ENCODE data around the gene SLC44A1.

SLC44A1 gene

GRCh38 chr9:105436783-105437182, 192.3 kb downstream of the SLC44A1 start:
- no CpG with 5 or more reads among the region's 4 CpGs for WGBS (ENCODE audit: extremely low coverage, insufficient coverage, insufficient read length)
- no peak overlapping the region for H3K18ac ChIP-seq (ENCODE audit: low read length)
- no peaks in the 10 kb centered on the region for H3K79me2 ChIP-seq (ENCODE audit: control insufficient read depth, insufficient read depth, low read length, poor library complexity)
- no peaks in the 10 kb centered on the region for H3K36me3 ChIP-seq (ENCODE audit: control insufficient read depth in 1 of 2, insufficient read depth in 2 of 2, low read length in 2 of 2)
- no peak for DNase-seq
- H3K4me1 ChIP-seq (ENCODE audit: control insufficient read depth in 1 of 2, insufficient read depth in 2 of 2, low read length in 2 of 2): no peaks in the 10 kb centered on the region
- no peak overlapping the region for H2BK5ac ChIP-seq (ENCODE audit: low read depth, low read length, poor library complexity)
- H2AK5ac ChIP-seq (ENCODE audit: low read length): no peak overlapping the region
- no peak overlapping the region for H3K14ac ChIP-seq (ENCODE audit: low read length)
- no peaks in the 10 kb centered on the region for H3K9me3 ChIP-seq (ENCODE audit: insufficient read depth, low read depth, low read length)
- no peaks in the 10 kb centered on the region for H3K79me1 ChIP-seq (ENCODE audit: low read length)
- no peak overlapping the region for H4K12ac ChIP-seq (ENCODE audit: low read depth, low read length)
- H3K27ac ChIP-seq (ENCODE audit: low read depth, low read length): no peak overlapping the region
- no peak overlapping the region for H2BK12ac ChIP-seq (ENCODE audit: low read length)
- no peak overlapping the region for H3K9ac ChIP-seq (ENCODE audit: low read length)
- H4K8ac ChIP-seq (ENCODE audit: low read depth, low read length): no peak overlapping the region
- no peak overlapping the region for H3K4ac ChIP-seq (ENCODE audit: low read depth, low read length)
- no peak overlapping the region for H3K4me3 ChIP-seq (ENCODE audit: low read depth, low read length)
- no peaks in the 10 kb centered on the region for H3K27me3 ChIP-seq (ENCODE audit: insufficient read depth, low read length)
- H4K91ac ChIP-seq (ENCODE audit: low read depth, low read length): no peak overlapping the region
- no peak overlapping the region for H2BK120ac ChIP-seq (ENCODE audit: insufficient read depth, low read length, poor library complexity)
- H3K23ac ChIP-seq (ENCODE audit: low read length): no peak overlapping the region
- H3K4me2 ChIP-seq (ENCODE audit: low read length): no peak overlapping the region
- no peak overlapping the region for H2AFZ ChIP-seq (ENCODE audit: insufficient read depth, low read length, poor library complexity)

- Histone ChIP-seq H3K79me1 (ENCODE audit: low read length) (no peaks in the 10 kb centered on the region), H3K9me3 (ENCODE audit: insufficient read depth, low read depth, low read length) (no peaks in the 10 kb centered on the region), H4K91ac (ENCODE audit: low read depth, low read length) (no peak overlapping the region), H3K23ac (ENCODE audit: low read length) (no peak overlapping the region), H3K27ac (ENCODE audit: low read depth, low read length) (no peak overlapping the region), H3K4me2 (ENCODE audit: low read length) (no peak overlapping the region), H3K36me3 (ENCODE audit: control insufficient read depth in 1 of 2, insufficient read depth in 2 of 2, low read length in 2 of 2) (no peaks in the 10 kb centered on the region), H4K12ac (ENCODE audit: low read depth, low read length) (no peak overlapping the region), H3K4ac (ENCODE audit: low read depth, low read length) (no peak overlapping the region), H2AFZ (ENCODE audit: insufficient read depth, low read length, poor library complexity) (no peak overlapping the region), H3K18ac (ENCODE audit: low read length) (no peak overlapping the region), H4K8ac (ENCODE audit: low read depth, low read length) (no peak overlapping the region), H3K4me1 (ENCODE audit: control insufficient read depth in 1 of 2, insufficient read depth in 2 of 2, low read length in 2 of 2) (no peaks in the 10 kb centered on the region), H3K27me3 (ENCODE audit: insufficient read depth, low read length) (no peaks in the 10 kb centered on the region), H3K4me3 (ENCODE audit: low read depth, low read length) (no peak overlapping the region), H2BK5ac (ENCODE audit: low read depth, low read length, poor library complexity) (no peak overlapping the region), H3K14ac (ENCODE audit: low read length) (no peak overlapping the region), H2BK12ac (ENCODE audit: low read length) (no peak overlapping the region), H3K79me2 (ENCODE audit: control insufficient read depth, insufficient read depth, low read length, poor library complexity) (no peaks in the 10 kb centered on the region), H2BK120ac (ENCODE audit: insufficient read depth, low read length, poor library complexity) (no peak overlapping the region), H3K9ac (ENCODE audit: low read length) (no peak overlapping the region), H2AK5ac (ENCODE audit: low read length) (no peak overlapping the region)
- no CpG with 5 or more reads among the region's 1 CpG for WGBS (ENCODE audit: extremely low coverage, insufficient coverage, insufficient read length)
- DNase-seq: no peak
Measured at GRCh38 chr9:105437704-105438103, 193.3 kb downstream of the SLC44A1 start.

DNA sequence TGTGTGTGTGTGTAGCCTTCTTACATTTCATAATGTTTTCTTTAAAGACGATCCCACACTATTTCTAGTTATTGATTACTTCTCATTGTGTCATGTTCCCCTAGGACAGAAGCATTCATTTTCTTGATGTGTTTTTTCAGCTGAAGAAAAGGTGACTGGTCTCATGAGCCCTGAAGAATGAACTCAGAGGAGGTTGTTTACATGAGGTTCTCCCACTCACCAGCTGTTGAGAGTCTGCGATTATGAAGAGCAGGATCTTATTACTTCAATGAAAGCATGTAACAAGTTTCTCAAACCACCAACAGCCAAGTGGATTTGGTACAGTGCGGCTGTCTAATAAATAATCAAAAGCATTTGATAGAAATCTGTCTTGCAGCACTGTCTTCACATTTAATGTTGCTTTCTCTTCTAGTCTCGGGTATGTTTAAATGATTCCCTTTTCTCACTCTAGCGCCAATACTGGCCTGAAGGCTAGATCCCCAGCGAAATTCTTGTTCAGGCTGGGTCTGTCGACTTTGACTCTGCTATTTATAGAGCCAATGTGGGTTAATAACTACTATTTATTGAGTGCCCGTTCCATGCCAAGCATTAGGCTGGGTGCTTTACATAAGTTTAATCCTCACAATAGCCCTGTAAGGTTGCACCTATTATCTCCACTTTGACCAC, 193.8 kb downstream of the SLC44A1 start:
- Histone ChIP-seq H2BK5ac (ENCODE audit: low read depth, low read length, poor library complexity) (no peak overlapping the region), H3K14ac (ENCODE audit: low read length) (no peak overlapping the region), H3K79me1 (ENCODE audit: low read length) (no peaks in the 10 kb centered on the region), H3K23ac (ENCODE audit: low read length) (no peak overlapping the region), H4K91ac (ENCODE audit: low read depth, low read length) (no peak overlapping the region), H3K4me3 (ENCODE audit: low read depth, low read length) (no peak overlapping the region), H3K4ac (ENCODE audit: low read depth, low read length) (no peak overlapping the region), H3K4me2 (ENCODE audit: low read length) (no peak overlapping the region), H3K27me3 (ENCODE audit: insufficient read depth, low read length) (no peaks in the 10 kb centered on the region), H3K36me3 (ENCODE audit: control insufficient read depth in 1 of 2, insufficient read depth in 2 of 2, low read length in 2 of 2) (no peaks in the 10 kb centered on the region), H2BK120ac (ENCODE audit: insufficient read depth, low read length, poor library complexity) (no peak overlapping the region), H3K9ac (ENCODE audit: low read length) (no peak overlapping the region), H4K12ac (ENCODE audit: low read depth, low read length) (no peak overlapping the region), H3K79me2 (ENCODE audit: control insufficient read depth, insufficient read depth, low read length, poor library complexity) (no peaks in the 10 kb centered on the region), H3K9me3 (ENCODE audit: insufficient read depth, low read depth, low read length) (no peaks in the 10 kb centered on the region), H2AK5ac (ENCODE audit: low read length) (no peak overlapping the region), H3K18ac (ENCODE audit: low read length) (no peak overlapping the region), H4K8ac (ENCODE audit: low read depth, low read length) (no peak overlapping the region), H2AFZ (ENCODE audit: insufficient read depth, low read length, poor library complexity) (no peak overlapping the region), H2BK12ac (ENCODE audit: low read length) (no peak overlapping the region), H3K27ac (ENCODE audit: low read depth, low read length) (no peak overlapping the region), H3K4me1 (ENCODE audit: control insufficient read depth in 1 of 2, insufficient read depth in 2 of 2, low read length in 2 of 2) (no peaks in the 10 kb centered on the region)
- no peak for DNase-seq
- WGBS (ENCODE audit: extremely low coverage, insufficient coverage, insufficient read length): no CpG with 5 or more reads among the region's 8 CpGs

- H3K4me2 ChIP-seq (ENCODE audit: low read length): no peak overlapping the region
- no peak overlapping the region for H2BK5ac ChIP-seq (ENCODE audit: low read depth, low read length, poor library complexity)
- no peak overlapping the region for H2BK120ac ChIP-seq (ENCODE audit: insufficient read depth, low read length, poor library complexity)
- H3K9me3 ChIP-seq (ENCODE audit: insufficient read depth, low read depth, low read length): no peaks in the 10 kb centered on the region
- no peak overlapping the region for H3K18ac ChIP-seq (ENCODE audit: low read length)
- no peak overlapping the region for H3K14ac ChIP-seq (ENCODE audit: low read length)
- no peaks in the 10 kb centered on the region for H3K36me3 ChIP-seq (ENCODE audit: control insufficient read depth in 1 of 2, insufficient read depth in 2 of 2, low read length in 2 of 2)
- H2AFZ ChIP-seq (ENCODE audit: insufficient read depth, low read length, poor library complexity): no peak overlapping the region
- no peak overlapping the region for H4K91ac ChIP-seq (ENCODE audit: low read depth, low read length)
- no peak overlapping the region for H3K27ac ChIP-seq (ENCODE audit: low read depth, low read length)
- no peak overlapping the region for H3K4me3 ChIP-seq (ENCODE audit: low read depth, low read length)
- H3K4me1 ChIP-seq (ENCODE audit: control insufficient read depth in 1 of 2, insufficient read depth in 2 of 2, low read length in 2 of 2): no peaks in the 10 kb centered on the region
- no peak overlapping the region for H3K4ac ChIP-seq (ENCODE audit: low read depth, low read length)
- DNase-seq: no peak
- no peaks in the 10 kb centered on the region for H3K79me1 ChIP-seq (ENCODE audit: low read length)
- no peaks in the 10 kb centered on the region for H3K79me2 ChIP-seq (ENCODE audit: control insufficient read depth, insufficient read depth, low read length, poor library complexity)
- no peak overlapping the region for H3K23ac ChIP-seq (ENCODE audit: low read length)
- no peak overlapping the region for H2AK5ac ChIP-seq (ENCODE audit: low read length)
- H3K27me3 ChIP-seq (ENCODE audit: insufficient read depth, low read length): no peaks in the 10 kb centered on the region
- no peak overlapping the region for H3K9ac ChIP-seq (ENCODE audit: low read length)
- no peak overlapping the region for H2BK12ac ChIP-seq (ENCODE audit: low read length)
- no peak overlapping the region for H4K8ac ChIP-seq (ENCODE audit: low read depth, low read length)
- no peak overlapping the region for H4K12ac ChIP-seq (ENCODE audit: low read depth, low read length)
Measured at GRCh38 chr9:105439428-105439827, 195.0 kb downstream of the SLC44A1 start.
